IMR-90 (cell line): ENCODE measurements around the gene EIF3K. TPM values are rescaled to one million over a fixed set of nuclear protein-coding genes. Genes with fewer than 3 reads are reported as not detected.

Source experiments
- ATAC-seq: fragments of 200-7000 bp; cut with Tn5 transposase; 2 replicates; pipeline ENCODE4 v1.9.1; 2020; ENCODE audit warnings: low read depth, mild to moderate bottlenecking, moderate library complexity
- BruUV-seq: library from RNA; stranded (reverse); fragments of 400-500 nt; replicated peaks from 2 replicates; lab custom pipeline; 2021; lab: Mats Ljungman, UMichigan
- CTCF ChIA-PET: fragments of 300-600 bp; formaldehyde crosslinking; extraction: SDS; loops from one replicate; lab custom pipeline; 2021; ENCODE audit warnings: antibody characterized with exemption; lab: Yijun Ruan, JAX
- POLR2A ChIA-PET: fragments of 300-600 bp; sonication (Branson Sonifier 250); formaldehyde crosslinking; loops from one replicate; lab custom pipeline; 2022; ENCODE audit warnings: antibody characterized with exemption; ENCODE audit not compliant: unreplicated experiment; lab: Charles Lee
- DNase-seq: peaks from one replicate; pipeline ENCODE4 v3.0.0; 2013
- H2AFZ ChIP-seq: replicated peaks from 2 replicates; pipeline ENCODE3; 2013; ENCODE audit warnings: low read length, mild to moderate bottlenecking; ENCODE audit not compliant: poor library complexity
- H2AK5ac ChIP-seq: 2 replicates; pipeline ENCODE4 v1.6.1; 2013; ENCODE audit warnings: low read depth, low read length, inconsistent platforms
- H2AK9ac ChIP-seq: replicated peaks from 2 replicates; pipeline ENCODE3; 2013; ENCODE audit warnings: mild to moderate bottlenecking, low read depth, low read length, moderate library complexity; ENCODE audit not compliant: poor library complexity
- H2BK120ac ChIP-seq: 2 replicates; pipeline ENCODE4 v1.6.1; 2013; ENCODE audit warnings: low read depth, low read length, inconsistent platforms
- H2BK15ac ChIP-seq: 3 replicates; pipeline ENCODE4 v1.6.1; 2013; ENCODE audit warnings: low read depth, low read length, inconsistent platforms
- H2BK20ac ChIP-seq: 2 replicates; pipeline ENCODE4 v1.6.1; 2013; ENCODE audit warnings: low read depth, mild to moderate bottlenecking, inconsistent platforms, low read length, moderate library complexity
- H2BK5ac ChIP-seq: 2 replicates; pipeline ENCODE4 v1.6.1; 2013; ENCODE audit warnings: mild to moderate bottlenecking, low read depth, low read length, inconsistent platforms; ENCODE audit not compliant: poor library complexity, severe bottlenecking
- H3K14ac ChIP-seq: replicated peaks from 2 replicates; pipeline ENCODE4 v1.6.1; 2013; ENCODE audit warnings: low read depth, low read length, inconsistent platforms
- H3K18ac ChIP-seq: 2 replicates; pipeline ENCODE4 v1.6.1; 2013; ENCODE audit warnings: low read depth, low read length, control low read depth
- H3K23ac ChIP-seq: 2 replicates; pipeline ENCODE4 v1.6.1; 2013; ENCODE audit warnings: low read depth, low read length, inconsistent platforms
- H3K27ac ChIP-seq: 2 replicates; pipeline ENCODE4 v1.5.1; 2013; ENCODE audit warnings: mild to moderate bottlenecking, control low read depth, low read length; ENCODE audit not compliant: insufficient read depth
- H3K27me3 ChIP-seq: 2 replicates; pipeline ENCODE4 v1.6.1; 2013; ENCODE audit warnings: low read length; ENCODE audit not compliant: control insufficient read depth, insufficient read depth
- H3K36me3 ChIP-seq: 2 replicates; pipeline ENCODE4 v1.6.1; 2013; ENCODE audit warnings: low read length, mixed read lengths; ENCODE audit not compliant: control insufficient read depth, insufficient read depth
- H3K4ac ChIP-seq: 2 replicates; pipeline ENCODE4 v1.6.1; 2013; ENCODE audit warnings: low read depth, low read length, inconsistent platforms
- H3K4me1 ChIP-seq: 2 replicates; pipeline ENCODE4 v1.6.1; 2013; ENCODE audit warnings: low read length, mixed read lengths; ENCODE audit not compliant: control insufficient read depth, insufficient read depth
- H3K4me2 ChIP-seq: 2 replicates; pipeline ENCODE4 v1.6.1; 2013; ENCODE audit warnings: low read depth, mild to moderate bottlenecking, control low read depth, low read length, moderate library complexity
- H3K4me3 ChIP-seq: 2 replicates; pipeline ENCODE4 v1.5.1; 2013; ENCODE audit warnings: low read depth, mild to moderate bottlenecking, control low read depth, low read length, moderate library complexity; ENCODE audit not compliant: insufficient read depth
- H3K56ac ChIP-seq: 2 replicates; pipeline ENCODE4 v1.6.1; 2013; ENCODE audit warnings: low read length, inconsistent platforms; ENCODE audit not compliant: insufficient read depth; ENCODE audit errors: extremely low read depth
- H3K79me1 ChIP-seq, 2 experiments: 2 replicates each; pipeline ENCODE4 v1.6.1; 2013; ENCODE audit warnings: low read length in 2 of 2, inconsistent platforms in 1 of 2, low read depth in 1 of 2
- H3K9ac ChIP-seq: 2 replicates; pipeline ENCODE4 v1.6.1; 2013; ENCODE audit warnings: low read depth, low read length, control low read depth
- H3K9me1 ChIP-seq: 2 replicates; pipeline ENCODE4 v1.6.1; 2013; ENCODE audit warnings: low read length, inconsistent platforms; ENCODE audit not compliant: insufficient read depth
- H3K9me3 ChIP-seq: 2 replicates; pipeline ENCODE4 v1.6.1; 2013; ENCODE audit warnings: low read length; ENCODE audit not compliant: control insufficient read depth, insufficient read depth
- H4K20me1 ChIP-seq: 2 replicates; pipeline ENCODE4 v1.6.1; 2013; ENCODE audit warnings: low read length, inconsistent platforms; ENCODE audit not compliant: insufficient read depth
- H4K5ac ChIP-seq: 2 replicates; pipeline ENCODE4 v1.6.1; 2013; ENCODE audit warnings: mild to moderate bottlenecking, low read depth, low read length, control low read depth
- H4K8ac ChIP-seq, 2 experiments: 2 replicates each; pipeline ENCODE4 v1.6.1; 2013; ENCODE audit warnings: low read depth in 2 of 2, low read length in 2 of 2, control low read depth in 1 of 2, inconsistent platforms in 1 of 2
- H4K91ac ChIP-seq: 2 replicates; pipeline ENCODE4 v1.6.1; 2013; ENCODE audit warnings: low read depth, low read length, inconsistent platforms; ENCODE audit not compliant: insufficient read depth
- CEBPB ChIP-seq: IDR thresholded peaks from 2 replicates; pipeline ENCODE4 v1.6.1; 2012; ENCODE audit warnings: low read depth, low read length, improper control_type of control experiment
- CHD1 ChIP-seq: IDR thresholded peaks from 2 replicates; pipeline ENCODE4 v1.6.1; 2012; ENCODE audit warnings: low read depth, low read length, improper control_type of control experiment
- CTCF ChIP-seq: conservative IDR thresholded peaks from 2 replicates; pipeline ENCODE4 v1.5.1; 2012; ENCODE audit warnings: mild to moderate bottlenecking, low read depth, low read length, improper control_type of control experiment
- ELK1 ChIP-seq: fragments of 150-350 bp; IDR thresholded peaks from 2 replicates; pipeline ENCODE4 v1.6.1; 2016; ENCODE audit warnings: low read depth, mild to moderate bottlenecking, low read length, moderate library complexity, borderline replicate concordance
- FOS ChIP-seq: fragments of 150-350 bp; IDR thresholded peaks from 2 replicates; pipeline ENCODE4 v1.6.1; 2016; ENCODE audit warnings: low read depth, low read length
- MAFK ChIP-seq: IDR thresholded peaks from 2 replicates; pipeline ENCODE4 v1.6.1; 2012; ENCODE audit warnings: low read depth, low read length, improper control_type of control experiment
- MAZ ChIP-seq: IDR thresholded peaks from 2 replicates; pipeline ENCODE4 v1.6.1; 2012; ENCODE audit warnings: low read depth, mild to moderate bottlenecking, low read length, improper control_type of control experiment, moderate library complexity, borderline replicate concordance
- MXI1 ChIP-seq: IDR thresholded peaks from 2 replicates; pipeline ENCODE4 v1.6.1; 2012; ENCODE audit warnings: low read depth, mild to moderate bottlenecking, low read length, moderate library complexity, borderline replicate concordance
- NFE2L2 ChIP-seq: fragments of 150-350 bp; IDR thresholded peaks from 2 replicates; pipeline ENCODE4 v1.6.1; 2016; ENCODE audit warnings: low read depth, mild to moderate bottlenecking, low read length
- RAD21 ChIP-seq: IDR thresholded peaks from 2 replicates; pipeline ENCODE4 v1.6.1; 2012; ENCODE audit warnings: low read length, improper control_type of control experiment
- RCOR1 ChIP-seq: IDR thresholded peaks from 2 replicates; pipeline ENCODE4 v1.6.1; 2012; ENCODE audit warnings: mild to moderate bottlenecking, low read length, improper control_type of control experiment; ENCODE audit not compliant: insufficient replicate concordance
- RFX5 ChIP-seq: IDR thresholded peaks from 2 replicates; pipeline ENCODE4 v1.8.0; 2012; ENCODE audit warnings: low read depth, mild to moderate bottlenecking, low read length, moderate library complexity
- SMC3 ChIP-seq: fragments of 150-350 bp; IDR thresholded peaks from 2 replicates; pipeline ENCODE4 v1.6.1; 2016; ENCODE audit warnings: low read depth, mild to moderate bottlenecking, antibody characterized with exemption, low read length, moderate library complexity
- WGBS, 2 experiments: methylation state at CpG; one replicate each; pipeline versions ENCODE4 v1.1.5 to v1.1.7; 2013; ENCODE audit warnings: missing lambda C conversion rate in 2 of 2; ENCODE audit not compliant: insufficient read length in 1 of 2; ENCODE audit errors: extremely low coverage in 2 of 2; 5-methylcytosine and 5-hydroxymethylcytosine counted together
- dilution Hi-C: fragments of 300-500 bp; cut with HindIII; formaldehyde crosslinking; loops from one replicate; pipeline ENCODE4 v1.14.3; 2018; ENCODE audit warnings: low sequenced_read_pairs; ENCODE audit not compliant: unreplicated experiment
- in situ Hi-C: fragments of 300-500 bp; cut with MboI; formaldehyde crosslinking; loops from 3 replicates; pipeline ENCODE4 v1.14.3; 2019; ENCODE audit warnings: low sequenced_read_pairs, inconsistent platforms, mixed read lengths
- intact Hi-C: fragments of 100-400 bp; cut with micrococcal nuclease; formaldehyde crosslinking; loops from 2 replicates; pipeline ENCODE4 v1.10.0; 2022
- polyA plus RNA-seq, 3 experiments: library from polyadenylated mRNA; depleted of rRNA; stranded (reverse); fragments of >200 nt; gene quantifications; 2 replicates each; pipeline ENCODE4 v1.2.3, GENCODE V29; 2012; ENCODE audit warnings: low replicate concordance in 1 of 3
- total RNA-seq: library from RNA; depleted of rRNA; stranded (reverse); fragments of >200 nt; gene quantifications from 2 replicates; pipeline ENCODE4 v1.2.3, GENCODE V29; 2012

Gene EIF3K
- total and polyA plus RNA-seq, 2 of the 4 experiments (the other 2 are of a cell fraction) = 575 to 1,137 TPM

GRCh38 chr19:38671654-38672053, 52.7 kb downstream of the EIF3K start:
- H4K8ac ChIP-seq = no peak overlapping the region
- peaks cover 57% of the 10 kb centered on the region for H3K4me1 ChIP-seq
- peaks cover 85% of the 10 kb centered on the region for H4K20me1 ChIP-seq
- peaks cover 48% of the 10 kb centered on the region for H3K9me1 ChIP-seq
- no peak overlapping the region for H2BK20ac ChIP-seq
- H3K36me3 ChIP-seq = peaks cover 6% of the 10 kb centered on the region
- H3K9me3 ChIP-seq = no peaks in the 10 kb centered on the region
- DNase-seq (no peak), ATAC-seq (no peak)
- H3K18ac ChIP-seq = no peak overlapping the region
- TF ChIP-seq NFE2L2 = no peak
- TF ChIP-seq RFX5 = no peak
- no peak for TF ChIP-seq CEBPB
- TF ChIP-seq RCOR1 = no peak
- no peak for TF ChIP-seq FOS
- TF ChIP-seq CHD1 = no peak
- no peak for TF ChIP-seq RAD21
- TF ChIP-seq MAFK = no peak
- no peak for TF ChIP-seq MAZ
- TF ChIP-seq SMC3 = no peak
- TF ChIP-seq ELK1 = no peak
- no peak for TF ChIP-seq MXI1
- no peak for TF ChIP-seq CTCF
- in situ Hi-C loops = no loop called here
- no peak overlapping the region for H3K23ac ChIP-seq
- no TSS peak for BruUV-seq
- H4K5ac ChIP-seq = no peak overlapping the region; the same call in 1 of the 2 replicates
- H2BK15ac ChIP-seq = no peak overlapping the region
- no peak overlapping the region for H2AK5ac ChIP-seq
- H2AK9ac ChIP-seq = no peak overlapping the region
- no peak overlapping the region for H3K27ac ChIP-seq
- CTCF ChIA-PET = no interaction called here
- WGBS, 2 experiments = 90% methylated on average over 3 of the region's 4 CpGs; no CpG with 5 or more reads in 1 of the 2 experiments
- intact Hi-C loops = no loop called here
- no peak overlapping the region for H4K91ac ChIP-seq
- H2BK120ac ChIP-seq = no peak overlapping the region
- H3K4me2 ChIP-seq = no peak overlapping the region
- H3K9ac ChIP-seq = no peak overlapping the region
- dilution Hi-C loops = no loop called here
- no peaks in the 10 kb centered on the region for H3K27me3 ChIP-seq
- no peak overlapping the region for H3K14ac ChIP-seq
- POLR2A ChIA-PET = interaction anchor here (1.1 kb wide), 1 partner anchor 20 kb away, joined by 4 read pairs; no protein-coding TSS in a partner anchor
- H3K56ac ChIP-seq = no peak overlapping the region
- H3K4ac ChIP-seq = no peak overlapping the region
- H2AFZ ChIP-seq = no peak overlapping the region
- no peak overlapping the region for H3K4me3 ChIP-seq
- H2BK5ac ChIP-seq = no peak overlapping the region
- peaks cover 6 to 70% of the 10 kb centered on the region in 2 experiments; a peak in 3 of 4 replicates for H3K79me1 ChIP-seq
